Rectal smooth muscle tissue (tissue), 1 donor: ENCODE data around the gene THSD7B.

ENCODE experiments used
- H3K27ac ChIP-seq: one replicate; pipeline ENCODE4 v1.7.0; 2013; ENCODE audit warnings: low read depth, low read length, inconsistent platforms
- H3K27me3 ChIP-seq: one replicate; pipeline ENCODE4 v1.7.0; 2013; ENCODE audit warnings: low read length; ENCODE audit not compliant: control insufficient read depth, insufficient read depth
- H3K36me3 ChIP-seq: one replicate; pipeline ENCODE4 v1.7.0; 2013; ENCODE audit warnings: low read length; ENCODE audit not compliant: control insufficient read depth, insufficient read depth
- H3K4me1 ChIP-seq: one replicate; pipeline ENCODE4 v1.7.0; 2013; ENCODE audit warnings: low read length; ENCODE audit not compliant: control insufficient read depth, insufficient read depth
- H3K4me3 ChIP-seq: one replicate; pipeline ENCODE4 v1.7.0; 2013; ENCODE audit warnings: low read length
- H3K9ac ChIP-seq: one replicate; pipeline ENCODE4 v1.7.0; 2013; ENCODE audit warnings: low read length

Gene THSD7B

DNA sequence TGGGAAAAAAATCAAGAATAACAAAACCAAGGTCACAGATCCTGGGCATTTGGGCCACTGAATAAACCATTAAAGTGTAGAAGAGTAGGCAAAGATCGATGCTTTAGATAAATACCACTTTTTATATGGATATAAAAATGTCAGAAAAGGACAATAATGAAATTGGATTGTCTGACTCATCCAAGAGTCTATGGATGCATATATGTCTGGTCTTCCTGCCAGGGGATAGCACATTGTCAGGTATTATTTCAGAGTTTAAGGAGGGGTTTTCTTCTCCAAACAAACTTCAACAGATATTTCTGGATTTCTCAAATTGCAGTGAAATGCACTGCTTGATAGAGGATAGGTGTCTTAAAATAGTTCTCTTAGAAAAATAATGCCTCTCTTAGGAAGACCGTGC is 466.7 kb downstream of the THSD7B start:
- Histone ChIP-seq H3K27me3 (no peaks in the 10 kb centered on the region), H3K4me3 (no peak overlapping the region), H3K4me1 (no peaks in the 10 kb centered on the region), H3K36me3 (no peaks in the 10 kb centered on the region), H3K27ac (no peak overlapping the region), H3K9ac (no peak overlapping the region)

DNA sequence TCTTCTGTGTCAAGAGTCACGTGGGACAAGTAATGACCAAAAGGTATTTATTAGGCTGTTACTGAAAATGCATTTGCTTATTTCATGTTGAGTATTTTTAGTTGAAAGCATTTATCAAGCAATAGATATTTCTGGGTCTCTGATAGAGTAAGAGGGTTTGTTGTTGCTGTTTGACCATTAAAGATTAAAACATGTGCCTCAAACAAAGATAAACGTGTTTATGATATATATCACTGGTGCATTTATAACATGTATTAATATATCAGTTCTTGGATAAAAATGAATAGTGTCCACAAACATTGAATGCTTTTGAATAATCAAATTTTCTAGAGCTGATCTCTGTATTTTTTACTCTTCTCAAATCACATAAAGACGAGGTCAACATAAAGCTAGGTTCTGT is 467.7 kb downstream of the THSD7B start:
- no peaks in the 10 kb centered on the region for H3K27me3 ChIP-seq
- H3K4me3 ChIP-seq, result no peak overlapping the region
- H3K9ac ChIP-seq, result no peak overlapping the region
- H3K27ac ChIP-seq, result no peak overlapping the region
- H3K4me1 ChIP-seq, result no peaks in the 10 kb centered on the region
- H3K36me3 ChIP-seq, result no peaks in the 10 kb centered on the region

GRCh38 chr2:137237055-137237454 is 471.7 kb downstream of the THSD7B start:
- Histone ChIP-seq H3K27ac (no peak overlapping the region), H3K27me3 (no peaks in the 10 kb centered on the region), H3K4me1 (no peaks in the 10 kb centered on the region), H3K4me3 (no peak overlapping the region), H3K9ac (no peak overlapping the region), H3K36me3 (no peaks in the 10 kb centered on the region)

DNA sequence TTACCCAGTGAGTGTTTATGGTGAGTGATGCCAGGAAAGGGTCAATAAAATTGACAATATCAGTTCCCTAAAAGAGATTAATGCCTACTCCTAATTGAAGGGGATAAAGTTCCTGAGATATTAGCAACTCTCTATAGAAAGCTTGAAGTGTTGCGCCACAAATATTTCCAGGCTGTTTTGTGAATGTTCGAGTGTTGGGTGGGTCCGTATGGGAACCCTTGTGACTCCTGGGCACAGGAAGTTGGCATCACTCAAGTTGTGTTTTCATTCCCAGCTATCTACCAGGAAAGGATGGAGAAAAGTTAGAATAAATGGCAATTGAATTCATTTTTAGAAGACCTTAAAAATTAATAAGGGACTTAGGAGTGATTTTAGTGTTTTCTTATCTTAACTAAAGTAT is 472.7 kb downstream of the THSD7B start:
- Histone ChIP-seq H3K4me3 (no peak overlapping the region), H3K4me1 (no peaks in the 10 kb centered on the region), H3K27me3 (no peaks in the 10 kb centered on the region), H3K36me3 (no peaks in the 10 kb centered on the region), H3K27ac (no peak overlapping the region), H3K9ac (no peak overlapping the region)

DNA sequence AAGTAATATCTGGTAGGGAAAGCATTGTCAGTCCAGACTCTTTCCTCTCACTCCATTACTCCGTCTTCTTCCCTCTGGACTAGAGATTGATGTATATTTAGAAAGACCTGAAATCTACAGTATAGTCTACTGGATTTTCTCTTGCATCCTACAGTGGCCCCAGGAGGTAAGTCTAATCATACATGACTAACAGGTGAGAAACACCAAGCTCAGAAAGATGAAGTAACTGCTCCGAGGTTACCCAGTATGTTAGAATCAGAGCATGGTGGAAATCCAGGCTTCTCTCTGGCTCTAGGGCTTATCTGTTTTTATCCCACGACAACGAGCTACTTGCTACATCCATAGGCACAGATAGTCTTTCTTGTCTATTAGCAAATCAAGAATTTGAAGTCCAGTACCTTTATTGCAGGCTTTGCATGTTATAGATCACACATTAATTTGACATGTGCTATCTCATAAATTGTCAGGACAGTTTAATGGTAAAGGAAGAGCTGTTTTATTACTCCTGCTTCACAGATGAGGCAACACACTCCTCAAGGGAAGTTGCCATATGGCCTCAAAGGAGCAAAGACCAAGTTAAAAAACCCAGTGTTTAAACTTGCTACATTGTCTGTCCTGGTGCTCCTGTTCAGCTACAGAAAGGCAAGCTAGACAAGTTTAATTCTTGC is 484.3 kb downstream of the THSD7B start:
- no peaks in the 10 kb centered on the region for H3K36me3 ChIP-seq
- H3K27me3 ChIP-seq, result no peaks in the 10 kb centered on the region
- no peaks in the 10 kb centered on the region for H3K4me1 ChIP-seq
- H3K9ac ChIP-seq, result no peak overlapping the region
- H3K27ac ChIP-seq, result no peak overlapping the region
- no peak overlapping the region for H3K4me3 ChIP-seq

DNA sequence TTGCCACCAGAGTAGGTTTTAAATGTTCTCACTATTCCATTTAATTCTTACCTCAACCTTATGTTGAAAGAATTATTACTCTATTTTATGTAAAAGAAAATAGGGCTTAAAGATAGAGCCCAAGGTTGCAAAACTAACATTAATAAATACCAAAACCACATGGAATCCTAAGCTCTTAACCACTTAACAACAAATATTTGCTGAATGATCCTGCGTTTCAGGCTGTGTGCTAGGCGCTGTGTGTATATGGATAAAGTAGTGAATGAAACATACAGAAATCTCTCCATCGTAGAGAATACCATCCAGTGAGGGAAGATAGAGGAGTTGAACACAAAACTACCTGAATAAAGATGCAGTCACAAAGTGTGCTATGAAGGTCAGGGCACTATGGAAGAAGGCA is 485.1 kb downstream of the THSD7B start:
- Histone ChIP-seq H3K36me3 (no peaks in the 10 kb centered on the region), H3K4me3 (no peak overlapping the region), H3K27me3 (no peaks in the 10 kb centered on the region), H3K9ac (no peak overlapping the region), H3K4me1 (no peaks in the 10 kb centered on the region), H3K27ac (no peak overlapping the region)

DNA sequence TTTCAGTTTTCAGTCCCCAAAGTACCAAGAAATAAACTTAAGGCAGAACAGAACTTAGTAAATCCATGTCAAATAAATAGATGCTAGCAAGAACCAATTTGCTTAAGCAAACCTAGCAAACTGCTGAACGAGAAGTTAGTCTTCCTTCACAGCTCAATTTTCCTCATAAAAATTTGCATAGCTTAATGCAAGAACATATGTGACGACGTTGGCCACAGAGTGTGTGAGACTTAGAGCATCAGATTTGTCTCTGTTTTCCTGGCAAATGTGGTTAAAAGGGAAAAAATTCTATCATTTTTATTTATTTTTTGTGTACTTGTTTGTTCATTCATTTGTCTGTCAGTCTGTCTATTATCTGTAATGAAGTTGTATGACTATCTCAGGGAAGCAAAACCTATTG is 485.7 kb downstream of the THSD7B start:
- H3K4me3 ChIP-seq, result no peak overlapping the region
- no peak overlapping the region for H3K9ac ChIP-seq
- no peaks in the 10 kb centered on the region for H3K4me1 ChIP-seq
- no peaks in the 10 kb centered on the region for H3K36me3 ChIP-seq
- no peak overlapping the region for H3K27ac ChIP-seq
- no peaks in the 10 kb centered on the region for H3K27me3 ChIP-seq

DNA sequence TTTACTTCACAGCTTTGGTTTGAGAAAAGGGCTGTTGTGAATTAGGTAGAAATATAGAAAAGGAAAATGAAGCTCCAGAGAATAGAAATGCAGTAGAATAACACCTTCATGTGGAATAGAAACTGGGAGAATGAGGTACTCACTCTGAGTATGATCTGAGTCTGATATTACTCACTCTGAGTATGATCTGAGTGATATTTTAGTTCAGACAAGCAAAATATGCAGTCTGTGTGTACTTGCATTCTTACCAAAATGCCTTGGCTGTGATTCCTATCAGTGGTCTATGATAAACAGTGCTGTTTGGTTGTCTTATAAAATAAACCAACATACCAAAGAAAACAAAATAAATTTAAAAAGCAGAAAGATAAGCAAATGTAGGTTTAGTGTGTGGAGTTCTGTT is 487.6 kb downstream of the THSD7B start:
- H3K36me3 ChIP-seq, result no peaks in the 10 kb centered on the region
- H3K27me3 ChIP-seq, result no peaks in the 10 kb centered on the region
- H3K9ac ChIP-seq, result no peak overlapping the region
- H3K4me1 ChIP-seq, result no peaks in the 10 kb centered on the region
- H3K27ac ChIP-seq, result no peak overlapping the region
- H3K4me3 ChIP-seq, result no peak overlapping the region

GRCh38 chr2:137254052-137254451 is 488.7 kb downstream of the THSD7B start:
- Histone ChIP-seq H3K4me1 (no peaks in the 10 kb centered on the region), H3K9ac (no peak overlapping the region), H3K27ac (no peak overlapping the region), H3K27me3 (no peaks in the 10 kb centered on the region), H3K4me3 (no peak overlapping the region), H3K36me3 (no peaks in the 10 kb centered on the region)

DNA sequence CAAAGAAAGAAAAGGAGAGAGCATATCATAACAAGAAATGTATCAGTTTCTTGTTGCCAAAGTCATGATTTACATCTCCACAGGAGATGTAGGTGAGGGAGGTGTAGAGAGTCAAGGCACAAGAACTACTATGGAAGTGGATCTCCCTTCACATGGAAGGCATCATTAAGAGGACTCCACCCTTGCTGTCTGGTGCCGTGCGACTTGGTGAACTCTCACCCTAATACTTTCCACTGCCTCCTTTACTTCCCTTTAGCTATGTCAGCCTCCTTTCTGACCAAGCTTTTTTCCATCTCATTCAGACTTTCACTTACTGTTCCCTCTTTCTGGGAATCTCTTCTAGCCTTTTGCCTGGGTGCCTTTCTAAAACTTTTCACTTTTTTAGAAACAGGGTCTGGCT is 490.0 kb downstream of the THSD7B start:
- H3K4me3 ChIP-seq, result no peak overlapping the region
- no peak overlapping the region for H3K9ac ChIP-seq
- no peak overlapping the region for H3K27ac ChIP-seq
- H3K27me3 ChIP-seq, result no peaks in the 10 kb centered on the region
- H3K36me3 ChIP-seq, result no peaks in the 10 kb centered on the region
- H3K4me1 ChIP-seq, result no peaks in the 10 kb centered on the region

DNA sequence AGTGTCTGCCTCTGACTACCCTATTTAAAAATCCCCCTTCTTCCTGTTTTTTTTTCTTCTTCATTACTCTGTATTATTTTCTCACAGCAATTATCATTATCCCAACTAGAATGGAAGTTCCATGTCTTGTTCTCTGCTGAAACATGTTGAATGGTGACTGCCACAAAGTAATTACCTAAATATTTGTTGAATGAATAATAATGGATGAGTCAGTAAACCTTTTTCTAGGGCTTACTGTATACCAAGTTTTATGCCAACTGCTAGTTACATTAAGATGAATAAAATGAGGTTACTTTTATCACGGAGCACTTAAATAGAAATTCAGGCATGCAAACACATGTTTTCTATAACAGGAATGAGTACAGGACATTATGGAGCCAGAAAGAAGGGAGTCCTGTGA is 490.6 kb downstream of the THSD7B start:
- Histone ChIP-seq H3K27ac (no peak overlapping the region), H3K36me3 (no peaks in the 10 kb centered on the region), H3K4me1 (no peaks in the 10 kb centered on the region), H3K9ac (no peak overlapping the region), H3K4me3 (no peak overlapping the region), H3K27me3 (no peaks in the 10 kb centered on the region)

GRCh38 chr2:137261881-137262585 is 496.7 kb downstream of the THSD7B start:
- H3K27ac ChIP-seq, result no peak overlapping the region
- H3K4me3 ChIP-seq, result no peak overlapping the region
- H3K9ac ChIP-seq, result no peak overlapping the region
- H3K4me1 ChIP-seq, result no peaks in the 10 kb centered on the region
- H3K27me3 ChIP-seq, result no peaks in the 10 kb centered on the region
- no peaks in the 10 kb centered on the region for H3K36me3 ChIP-seq

DNA sequence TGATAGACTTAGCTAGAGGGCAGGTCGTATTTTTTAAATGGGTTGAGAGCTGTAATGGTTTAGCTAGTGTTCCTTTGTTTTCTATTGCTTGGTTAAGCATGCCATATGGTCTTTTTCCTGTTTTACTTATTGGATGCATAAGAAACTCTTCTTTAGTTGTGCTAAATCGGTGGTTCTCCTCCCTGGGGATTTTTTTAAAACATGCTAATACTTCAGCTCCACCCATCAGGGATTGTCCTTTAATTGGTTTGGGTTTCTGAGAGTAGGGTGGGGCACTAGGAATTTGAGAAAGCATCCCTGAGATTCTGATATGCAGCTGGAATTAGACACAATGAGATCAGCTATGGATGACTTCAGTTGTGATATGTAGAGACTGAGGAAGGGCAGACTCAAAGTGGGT is 497.2 kb downstream of the THSD7B start:
- Histone ChIP-seq H3K36me3 (no peaks in the 10 kb centered on the region), H3K4me3 (no peak overlapping the region), H3K27ac (no peak overlapping the region), H3K27me3 (no peaks in the 10 kb centered on the region), H3K9ac (no peak overlapping the region), H3K4me1 (no peaks in the 10 kb centered on the region)
